Muscle of back (tissue), 11 donors: Measurements from ENCODE around the gene PARVG. TPM values are rescaled to one million over a fixed set of nuclear protein-coding genes. Genes with fewer than 3 reads are reported as not detected.
"Not testable (repeated sequence)": the region's sequence is repeated elsewhere in the genome, so short reads cannot be mapped to it uniquely, and the experiment has no call there.

Source experiments
- DNase-seq, 3 donors: peaks; one replicate each; pipeline versions ENCODE4 v3.0.0 to v3.0.0-alpha.2; 2013
- polyA plus RNA-seq, 10 donors: library from polyadenylated mRNA; unstranded; fragments of 120-200 nt; gene quantifications; one replicate each; pipeline ENCODE4 v1.2.1, GENCODE V29; 2013; ENCODE audit not compliant: insufficient read length in 10 of 10

The PARVG gene
- polyA plus RNA-seq, 10 donors: 1.8 to 7.3 (median 3.4) TPM

GRCh38 chr22:44211946-44212930 lies 31.5 kb downstream of the PARVG start:
- DNase-seq: peak; percentile 50 to 67 (median 66)

GRCh38 chr22:44212936-44213335 lies 32.2 kb downstream of the PARVG start:
- no peak for DNase-seq

GRCh38 chr22:44213489-44214043 lies 32.8 kb downstream of the PARVG start:
- DNase-seq: no peak

GRCh38 chr22:44214187-44214586 lies 33.5 kb downstream of the PARVG start:
- DNase-seq: no peak

GRCh38 chr22:44214764-44215163 lies 34.0 kb downstream of the PARVG start:
- no peak for DNase-seq

- no peak for DNase-seq
Measured at GRCh38 chr22:44215287-44215686, 34.6 kb downstream of the PARVG start.

- no peak for DNase-seq
Measured at GRCh38 chr22:44217346-44217745, 36.6 kb downstream of the PARVG start.

- DNase-seq: no peak
Measured at GRCh38 chr22:44218071-44218470, 37.3 kb downstream of the PARVG start.

GRCh38 chr22:44219101-44219870 lies 38.6 kb downstream of the PARVG start:
- no peak for DNase-seq

- no peak for DNase-seq
Measured at GRCh38 chr22:44220727-44221680, 40.3 kb downstream of the PARVG start.

- DNase-seq: no peak
Measured at GRCh38 chr22:44221710-44222475, 41.2 kb downstream of the PARVG start.

GRCh38 chr22:44224166-44224565 lies 43.4 kb downstream of the PARVG start:
- DNase-seq: no peak

GRCh38 chr22:44225091-44225689 lies 44.5 kb downstream of the PARVG start:
- DNase-seq: no peak

- DNase-seq: no peak
Measured at GRCh38 chr22:44225812-44226211, 45.1 kb downstream of the PARVG start.

- no peak for DNase-seq
Measured at GRCh38 chr22:44229331-44229730, 48.6 kb downstream of the PARVG start.

GRCh38 chr22:44229809-44230208 lies 49.1 kb downstream of the PARVG start:
- no peak for DNase-seq

- DNase-seq: no peak
Measured at GRCh38 chr22:44231233-44231632, 50.5 kb downstream of the PARVG start.

GRCh38 chr22:44234372-44234771 lies 53.6 kb downstream of the PARVG start:
- not testable (repeated sequence) for DNase-seq

GRCh38 chr22:44237290-44237689 lies 56.6 kb downstream of the PARVG start:
- no peak for DNase-seq

GRCh38 chr22:44241121-44241520 lies 60.4 kb downstream of the PARVG start:
- DNase-seq: not testable (repeated sequence)
